ENCODE data around the gene TEX12.

GRCh38 chr11:112166562-112166961, 610 bp upstream of the TEX12 start:
- TF ChIP-seq CEBPB (IDR thresholded peaks at IDR 0.05) = 0 out of 2 replicates have a peak, but pooled peaks have one; percentile 15
- TF ChIP-seq CREB1 (IDR thresholded peaks at IDR 0.05; ENCODE audit: low read depth) = no peak
- TF ChIP-seq USF1 (IDR thresholded peaks at IDR 0.05) = no peak
- no peak for TF ChIP-seq TAF1 (IDR thresholded peaks at IDR 0.05; ENCODE audit: low read depth)
- TF ChIP-seq MAX (IDR thresholded peaks at IDR 0.05) = no peak
- no peak for TF ChIP-seq EP300 (IDR thresholded peaks at IDR 0.05; ENCODE audit: borderline replicate concordance)
- no peak for TF ChIP-seq YY1 (IDR thresholded peaks at IDR 0.05; ENCODE audit: low read depth)
- no peak for TF ChIP-seq RAD21 (IDR thresholded peaks at IDR 0.05; ENCODE audit: low read depth)
- no peak for TF ChIP-seq EGR1 (IDR thresholded peaks at IDR 0.05)
